Esophagus squamous epithelium (tissue), 4 donors: ENCODE results near the gene AMZ1.

ENCODE experiments used
- POLR2A ChIP-seq, 4 donors: fragments of 450-650 bp; IDR thresholded peaks; one replicate each; pipeline ENCODE4 v1.6.1; 2017; ENCODE audit warnings: antibody characterized with exemption in 4 of 4, mild to moderate bottlenecking in 4 of 4, moderate library complexity in 3 of 4
- TF ChIP-seq, protein P1 (sequence below), 6 experiments: fragments of 450-650 bp in 4 of 6; fragments of 200-600 bp in 2 of 6; sonication (generic) in 2 of 6; IDR thresholded peaks; one replicate each; pipeline ENCODE4 v1.5.1; 2016 to 2019; ENCODE audit warnings: antibody characterized with exemption in 6 of 6, mild to moderate bottlenecking in 4 of 6, moderate library complexity in 4 of 6

DNA sequence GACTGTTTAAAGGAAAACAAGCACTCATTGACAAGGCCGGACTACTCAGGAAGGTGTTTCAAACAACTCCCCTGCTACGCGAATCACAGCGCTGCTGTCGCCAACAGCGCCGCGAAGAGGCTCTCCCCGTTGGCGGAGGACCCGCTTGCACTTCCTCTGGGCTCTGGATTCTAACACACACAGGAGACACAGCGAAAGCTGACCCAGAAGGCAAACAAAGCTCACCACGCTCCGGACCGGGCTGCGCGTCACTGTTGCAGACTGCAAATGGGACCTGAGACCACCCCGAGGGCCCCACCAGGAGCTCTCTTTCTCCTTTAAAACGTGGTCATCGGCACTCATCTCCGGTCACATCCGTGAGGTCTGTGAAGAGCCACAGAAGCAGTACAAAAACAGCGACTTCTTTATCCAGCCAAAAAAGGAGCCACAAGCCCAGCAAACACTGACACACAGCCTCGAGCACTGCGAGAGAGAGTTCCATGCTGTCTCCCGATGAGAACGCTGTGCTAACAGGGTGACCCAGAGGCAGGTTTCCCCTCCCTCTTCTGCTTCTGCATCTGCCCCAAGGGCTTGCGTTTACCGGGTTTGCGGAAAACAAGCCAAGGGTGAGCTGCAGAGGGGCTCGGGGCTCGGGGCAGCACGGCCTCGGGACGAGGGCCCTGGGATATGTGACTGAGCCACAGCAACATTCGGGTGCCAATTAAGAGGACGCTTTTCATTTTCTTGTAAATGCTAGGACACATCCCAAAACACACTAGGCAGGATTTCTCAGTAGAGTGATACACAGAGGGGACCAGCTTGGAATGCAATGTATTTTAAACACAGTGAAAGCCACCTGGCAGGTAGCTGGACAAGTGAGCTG lies 41.3 kb downstream of the AMZ1 start:
- TF ChIP-seq, protein P1, sequence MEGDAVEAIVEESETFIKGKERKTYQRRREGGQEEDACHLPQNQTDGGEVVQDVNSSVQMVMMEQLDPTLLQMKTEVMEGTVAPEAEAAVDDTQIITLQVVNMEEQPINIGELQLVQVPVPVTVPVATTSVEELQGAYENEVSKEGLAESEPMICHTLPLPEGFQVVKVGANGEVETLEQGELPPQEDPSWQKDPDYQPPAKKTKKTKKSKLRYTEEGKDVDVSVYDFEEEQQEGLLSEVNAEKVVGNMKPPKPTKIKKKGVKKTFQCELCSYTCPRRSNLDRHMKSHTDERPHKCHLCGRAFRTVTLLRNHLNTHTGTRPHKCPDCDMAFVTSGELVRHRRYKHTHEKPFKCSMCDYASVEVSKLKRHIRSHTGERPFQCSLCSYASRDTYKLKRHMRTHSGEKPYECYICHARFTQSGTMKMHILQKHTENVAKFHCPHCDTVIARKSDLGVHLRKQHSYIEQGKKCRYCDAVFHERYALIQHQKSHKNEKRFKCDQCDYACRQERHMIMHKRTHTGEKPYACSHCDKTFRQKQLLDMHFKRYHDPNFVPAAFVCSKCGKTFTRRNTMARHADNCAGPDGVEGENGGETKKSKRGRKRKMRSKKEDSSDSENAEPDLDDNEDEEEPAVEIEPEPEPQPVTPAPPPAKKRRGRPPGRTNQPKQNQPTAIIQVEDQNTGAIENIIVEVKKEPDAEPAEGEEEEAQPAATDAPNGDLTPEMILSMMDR (IDR thresholded peaks at IDR 0.05): no peak
- TF ChIP-seq POLR2A (IDR thresholded peaks at IDR 0.05): no peak
